Measurements from ENCODE around the gene PRDM11.

The PRDM11 gene

GRCh38 chr11:45267652-45268299, 121.3 kb downstream of the PRDM11 start:
- H3K27me3 ChIP-seq (ENCODE audit: insufficient read depth, low read length, poor library complexity) = peaks cover 12% of the 10 kb centered on the region
- H3K9me3 ChIP-seq (ENCODE audit: insufficient read depth, low read length, severe bottlenecking) = no peaks in the 10 kb centered on the region
- H2AFZ ChIP-seq (ENCODE audit: low read depth, low read length) = no peak overlapping the region
- TF ChIP-seq CTCF (IDR thresholded peaks at IDR 0.05; ENCODE audit: borderline replicate concordance, extremely low read depth, low read length, poor library complexity, severe bottlenecking) (no peak), EZH2 (IDR thresholded peaks at IDR 0.05; ENCODE audit: borderline replicate concordance, low read depth, low read length, severe bottlenecking) (no peak)
- H3K9ac ChIP-seq (ENCODE audit: low read depth, low read length) = no peak overlapping the region
- ATAC-seq (ENCODE audit: insufficient read depth, low read depth) (no peak), DNase-seq (no peak)
- H4K20me1 ChIP-seq (ENCODE audit: insufficient read depth, low read length) = no peaks in the 10 kb centered on the region
- no peaks in the 10 kb centered on the region for H3K4me1 ChIP-seq (ENCODE audit: insufficient read depth, low read length)
- H3K4me2 ChIP-seq (ENCODE audit: insufficient read depth, low read length) = no peak overlapping the region
- H3K27ac ChIP-seq (ENCODE audit: low read length) = no peak overlapping the region
- no peaks in the 10 kb centered on the region for H3K36me3 ChIP-seq (ENCODE audit: insufficient read depth, low read length)
- H3K4me3 ChIP-seq (ENCODE audit: low read depth in 1 of 2, low read length in 2 of 2) = no peak overlapping the region
- H3K79me2 ChIP-seq (ENCODE audit: insufficient read depth, low read length) = no peaks in the 10 kb centered on the region

GRCh38 chr11:45269678-45270077, 123.2 kb downstream of the PRDM11 start:
- ATAC-seq (ENCODE audit: insufficient read depth, low read depth) (no peak), DNase-seq (no peak)
- Histone ChIP-seq H3K36me3 (ENCODE audit: insufficient read depth, low read length) (no peaks in the 10 kb centered on the region), H3K27ac (ENCODE audit: low read length) (no peak overlapping the region), H3K9me3 (ENCODE audit: insufficient read depth, low read length, severe bottlenecking) (no peaks in the 10 kb centered on the region), H3K4me3 (ENCODE audit: low read depth in 1 of 2, low read length in 2 of 2) (no peak overlapping the region), H2AFZ (ENCODE audit: low read depth, low read length) (no peak overlapping the region), H3K4me2 (ENCODE audit: insufficient read depth, low read length) (no peak overlapping the region), H3K27me3 (ENCODE audit: insufficient read depth, low read length, poor library complexity) (peaks cover 6% of the 10 kb centered on the region), H3K4me1 (ENCODE audit: insufficient read depth, low read length) (no peaks in the 10 kb centered on the region), H3K79me2 (ENCODE audit: insufficient read depth, low read length) (no peaks in the 10 kb centered on the region), H3K9ac (ENCODE audit: low read depth, low read length) (no peak overlapping the region), H4K20me1 (ENCODE audit: insufficient read depth, low read length) (no peaks in the 10 kb centered on the region)
- TF ChIP-seq EZH2 (IDR thresholded peaks at IDR 0.05; ENCODE audit: borderline replicate concordance, low read depth, low read length, severe bottlenecking) (no peak), CTCF (IDR thresholded peaks at IDR 0.05; ENCODE audit: borderline replicate concordance, extremely low read depth, low read length, poor library complexity, severe bottlenecking) (no peak)

- Histone ChIP-seq H4K20me1 (ENCODE audit: insufficient read depth, low read length) (no peaks in the 10 kb centered on the region), H3K4me3 (ENCODE audit: low read depth in 1 of 2, low read length in 2 of 2) (no peak overlapping the region), H3K4me1 (ENCODE audit: insufficient read depth, low read length) (no peaks in the 10 kb centered on the region), H3K27ac (ENCODE audit: low read length) (no peak overlapping the region), H3K27me3 (ENCODE audit: insufficient read depth, low read length, poor library complexity) (peaks cover 10% of the 10 kb centered on the region), H3K79me2 (ENCODE audit: insufficient read depth, low read length) (no peaks in the 10 kb centered on the region), H3K36me3 (ENCODE audit: insufficient read depth, low read length) (no peaks in the 10 kb centered on the region), H2AFZ (ENCODE audit: low read depth, low read length) (no peak overlapping the region), H3K9me3 (ENCODE audit: insufficient read depth, low read length, severe bottlenecking) (no peaks in the 10 kb centered on the region), H3K9ac (ENCODE audit: low read depth, low read length) (no peak overlapping the region), H3K4me2 (ENCODE audit: insufficient read depth, low read length) (no peak overlapping the region)
- TF ChIP-seq CTCF (IDR thresholded peaks at IDR 0.05; ENCODE audit: borderline replicate concordance, extremely low read depth, low read length, poor library complexity, severe bottlenecking) = no peak
- no peak for TF ChIP-seq EZH2 (IDR thresholded peaks at IDR 0.05; ENCODE audit: borderline replicate concordance, low read depth, low read length, severe bottlenecking)
- no peak for ATAC-seq (ENCODE audit: insufficient read depth, low read depth)
- DNase-seq = no peak
Observed at GRCh38 chr11:45270946-45271716, 124.7 kb downstream of the PRDM11 start.

Data from DND-41 (cell line).